Measurements from ENCODE around the gene ANO5.
"Not testable (repeated sequence)": the region's sequence is repeated elsewhere in the genome, so short reads cannot be mapped to it uniquely, and the experiment has no call there.

Gene ANO5

GRCh38 chr11:22199243-22199642 lies 6.4 kb downstream of the ANO5 start:
- no peak for DNase-seq

- no peak for DNase-seq
These were observed 10.4 kb downstream of the ANO5 start for GRCh38 chr11:22203281-22203680.

- DNase-seq, result no peak
These were observed 14.3 kb downstream of the ANO5 start for GRCh38 chr11:22207162-22207561.

GRCh38 chr11:22208151-22208858 lies 15.4 kb downstream of the ANO5 start:
- DNase-seq, result no peak

GRCh38 chr11:22216940-22217339 lies 24.1 kb downstream of the ANO5 start:
- DNase-seq, result no peak

GRCh38 chr11:22221143-22221542 lies 28.3 kb downstream of the ANO5 start:
- no peak for DNase-seq

- DNase-seq, result no peak
These were observed 32.3 kb downstream of the ANO5 start for GRCh38 chr11:22225190-22225589.

GRCh38 chr11:22234743-22235142 lies 41.9 kb downstream of the ANO5 start:
- DNase-seq, result no peak

- peak; percentile 51 for DNase-seq
These were observed 52.2 kb downstream of the ANO5 start for GRCh38 chr11:22244986-22245592.

GRCh38 chr11:22246992-22247391 lies 54.1 kb downstream of the ANO5 start:
- DNase-seq, result no peak

GRCh38 chr11:22249871-22250270 lies 57.0 kb downstream of the ANO5 start:
- DNase-seq, result no peak

GRCh38 chr11:22256876-22257275 lies 64.0 kb downstream of the ANO5 start:
- no peak for DNase-seq

GRCh38 chr11:22263613-22264012 lies 70.7 kb downstream of the ANO5 start:
- DNase-seq, result no peak

GRCh38 chr11:22268983-22269624 lies 76.2 kb downstream of the ANO5 start:
- DNase-seq, result not testable (repeated sequence)

GRCh38 chr11:22273781-22274180 lies 80.9 kb downstream of the ANO5 start:
- no peak for DNase-seq

GRCh38 chr11:22275600-22275999 lies 82.7 kb downstream of the ANO5 start:
- DNase-seq, result no peak

GRCh38 chr11:22276535-22276934 lies 83.7 kb downstream of the ANO5 start:
- no peak for DNase-seq

GRCh38 chr11:22284991-22285390 lies 92.1 kb downstream of the ANO5 start:
- DNase-seq, result not testable (repeated sequence)

GRCh38 chr11:22302368-22302767 lies 109.5 kb downstream of the ANO5 start:
- no peak for DNase-seq

- no peak for DNase-seq
These were observed 111.6 kb downstream of the ANO5 start for GRCh38 chr11:22304337-22304961.

GRCh38 chr11:22317656-22318055 lies 124.8 kb downstream of the ANO5 start:
- DNase-seq, result no peak

GRCh38 chr11:22331771-22332170 lies 138.9 kb downstream of the ANO5 start:
- no peak for DNase-seq
